Measurements from ENCODE around the gene ZNF276.

DNA sequence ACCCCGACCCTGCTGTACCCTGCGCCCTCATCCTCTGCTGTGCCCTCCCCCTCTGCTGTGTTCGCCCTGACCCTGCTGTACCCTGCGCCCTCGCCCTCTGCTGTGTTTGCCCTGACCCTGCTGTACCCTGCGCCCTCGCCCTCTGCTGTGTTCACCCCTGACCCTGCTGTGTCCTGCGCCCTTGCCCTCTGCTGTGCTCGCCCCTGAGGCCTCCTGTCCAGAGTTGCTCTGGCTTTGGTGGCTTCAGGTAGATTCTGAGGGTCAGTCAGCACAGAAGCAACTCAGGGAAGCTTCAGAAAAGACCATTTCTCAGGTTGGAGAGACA is 11.5 kb downstream of the ZNF276 start:
- no peak for TF ChIP-seq YY1 (IDR thresholded peaks at IDR 0.05; ENCODE audit: insufficient read depth, insufficient read length)
- TF ChIP-seq SUZ12 (IDR thresholded peaks at IDR 0.05; ENCODE audit: extremely low read depth, insufficient read depth, insufficient read length) = no peak
